Panc1 (cell line): Measurements from ENCODE around the gene CRLF1. TPM values are rescaled to one million over a fixed set of nuclear protein-coding genes. Genes with fewer than 3 reads are reported as not detected.

Source experiments
- ATAC-seq: fragments of 200-7000 bp; cut with Tn5 transposase; 2 replicates; pipeline ENCODE4 v1.9.1; 2020; ENCODE audit warnings: mild to moderate bottlenecking, moderate library complexity
- BruUV-seq: library from RNA; stranded (reverse); fragments of 400-500 nt; replicated peaks from 2 replicates; lab custom pipeline; 2021; lab: Mats Ljungman, UMichigan
- CTCF ChIA-PET: fragments of 300-600 bp; sonication (Branson Sonifier 250); formaldehyde crosslinking; loops from one replicate; lab custom pipeline; 2022; ENCODE audit warnings: antibody characterized with exemption; lab: Charles Lee
- POLR2A ChIA-PET: fragments of 300-600 bp; sonication (Branson Sonifier 250); formaldehyde crosslinking; loops from one replicate; lab custom pipeline; 2022; ENCODE audit warnings: antibody characterized with exemption; lab: Charles Lee
- DNase-seq: peaks from one replicate; pipeline ENCODE4 v3.0.0-alpha.2; 2010; ENCODE audit warnings: low read depth, low spot score
- H3K27ac ChIP-seq: 2 replicates; pipeline ENCODE4 v1.5.1; 2011; ENCODE audit warnings: mild to moderate bottlenecking, low read length, inconsistent platforms
- H3K27me3 ChIP-seq: fragments of 200-500 bp; sonication (Bioruptor generic); 2 replicates; pipeline ENCODE4 v1.6.0; 2014; ENCODE audit warnings: low read length, inconsistent platforms; ENCODE audit not compliant: control insufficient read depth, insufficient read depth
- H3K36me3 ChIP-seq: fragments of 200-500 bp; sonication (Bioruptor generic); 2 replicates; pipeline ENCODE4 v1.5.1; 2014; ENCODE audit warnings: inconsistent platforms, mild to moderate bottlenecking, low read length, moderate library complexity; ENCODE audit not compliant: control insufficient read depth, insufficient read depth
- H3K4me1 ChIP-seq: 2 replicates; pipeline ENCODE4 v1.5.1; 2011; ENCODE audit warnings: inconsistent platforms, mild to moderate bottlenecking, low read length, moderate library complexity; ENCODE audit not compliant: control insufficient read depth, insufficient read depth
- H3K4me3 ChIP-seq, 2 experiments: 2 replicates each; pipeline ENCODE4 v1.5.1; 2011 to 2012; ENCODE audit warnings: low read depth in 2 of 2, low read length in 2 of 2, mild to moderate bottlenecking in 2 of 2, inconsistent platforms in 1 of 2, moderate library complexity in 1 of 2
- H3K9me3 ChIP-seq: fragments of 200-500 bp; sonication (Bioruptor generic); 2 replicates; pipeline ENCODE4 v1.5.1; 2014; ENCODE audit warnings: low read depth, mild to moderate bottlenecking, inconsistent platforms, low read length, moderate library complexity; ENCODE audit not compliant: control insufficient read depth, insufficient read depth
- POLR2AphosphoS5 ChIP-seq: IDR thresholded peaks from 2 replicates; pipeline ENCODE4 v1.6.1; 2012; ENCODE audit warnings: mild to moderate bottlenecking, low read depth, low read length, moderate library complexity
- SIN3A ChIP-seq: IDR thresholded peaks from 2 replicates; pipeline ENCODE4 v1.6.1; 2012; ENCODE audit warnings: low read depth, mild to moderate bottlenecking, low read length, moderate library complexity, borderline replicate concordance; ENCODE audit not compliant: insufficient read depth
- TCF7L2 ChIP-seq: IDR thresholded peaks from 2 replicates; pipeline ENCODE4 v1.6.1; 2011; ENCODE audit warnings: mild to moderate bottlenecking, low read depth, low read length, inconsistent platforms
- in situ Hi-C: cut with HindIII; loops from 2 replicates; pipeline ENCODE4 v1.10.0; 2016; ENCODE audit warnings: low sequenced_read_pairs, low pct_unique_long_range_greater_than_20kb
- intact Hi-C: fragments of 100-400 bp; cut with micrococcal nuclease; formaldehyde crosslinking; loops from one replicate; pipeline ENCODE4 v1.10.0; 2022; ENCODE audit not compliant: unreplicated experiment
- total RNA-seq: library from RNA; stranded (reverse); gene quantifications from one replicate; pipeline ENCODE4 v1.2.1, GENCODE V29; 2021; ENCODE audit not compliant: unreplicated experiment
- TF ChIP-seq, protein P1 (sequence below): fragments of 450-650 bp; IDR thresholded peaks from 2 replicates; pipeline ENCODE4 v1.5.1; 2017; ENCODE audit warnings: mild to moderate bottlenecking
- TF ChIP-seq, protein P2 (sequence below), 2 experiments: IDR thresholded peaks; 2 replicates each; pipeline ENCODE4 v1.6.1; 2011 to 2012; ENCODE audit warnings: low read depth in 2 of 2, control low read depth in 1 of 2, low read length in 1 of 2, mild to moderate bottlenecking in 1 of 2, moderate library complexity in 1 of 2; ENCODE audit not compliant: insufficient read depth in 1 of 2

The CRLF1 gene
- total RNA-seq, 1 experiment from 2014 or later, result 3.5 TPM

- H3K27ac ChIP-seq, result no peak overlapping the region
- TF ChIP-seq POLR2AphosphoS5, result no peak
- TF ChIP-seq TCF7L2, result no peak
- TF ChIP-seq SIN3A, result no peak
- TF ChIP-seq, protein P1, sequence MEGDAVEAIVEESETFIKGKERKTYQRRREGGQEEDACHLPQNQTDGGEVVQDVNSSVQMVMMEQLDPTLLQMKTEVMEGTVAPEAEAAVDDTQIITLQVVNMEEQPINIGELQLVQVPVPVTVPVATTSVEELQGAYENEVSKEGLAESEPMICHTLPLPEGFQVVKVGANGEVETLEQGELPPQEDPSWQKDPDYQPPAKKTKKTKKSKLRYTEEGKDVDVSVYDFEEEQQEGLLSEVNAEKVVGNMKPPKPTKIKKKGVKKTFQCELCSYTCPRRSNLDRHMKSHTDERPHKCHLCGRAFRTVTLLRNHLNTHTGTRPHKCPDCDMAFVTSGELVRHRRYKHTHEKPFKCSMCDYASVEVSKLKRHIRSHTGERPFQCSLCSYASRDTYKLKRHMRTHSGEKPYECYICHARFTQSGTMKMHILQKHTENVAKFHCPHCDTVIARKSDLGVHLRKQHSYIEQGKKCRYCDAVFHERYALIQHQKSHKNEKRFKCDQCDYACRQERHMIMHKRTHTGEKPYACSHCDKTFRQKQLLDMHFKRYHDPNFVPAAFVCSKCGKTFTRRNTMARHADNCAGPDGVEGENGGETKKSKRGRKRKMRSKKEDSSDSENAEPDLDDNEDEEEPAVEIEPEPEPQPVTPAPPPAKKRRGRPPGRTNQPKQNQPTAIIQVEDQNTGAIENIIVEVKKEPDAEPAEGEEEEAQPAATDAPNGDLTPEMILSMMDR, result no peak
- TF ChIP-seq, protein P2, sequence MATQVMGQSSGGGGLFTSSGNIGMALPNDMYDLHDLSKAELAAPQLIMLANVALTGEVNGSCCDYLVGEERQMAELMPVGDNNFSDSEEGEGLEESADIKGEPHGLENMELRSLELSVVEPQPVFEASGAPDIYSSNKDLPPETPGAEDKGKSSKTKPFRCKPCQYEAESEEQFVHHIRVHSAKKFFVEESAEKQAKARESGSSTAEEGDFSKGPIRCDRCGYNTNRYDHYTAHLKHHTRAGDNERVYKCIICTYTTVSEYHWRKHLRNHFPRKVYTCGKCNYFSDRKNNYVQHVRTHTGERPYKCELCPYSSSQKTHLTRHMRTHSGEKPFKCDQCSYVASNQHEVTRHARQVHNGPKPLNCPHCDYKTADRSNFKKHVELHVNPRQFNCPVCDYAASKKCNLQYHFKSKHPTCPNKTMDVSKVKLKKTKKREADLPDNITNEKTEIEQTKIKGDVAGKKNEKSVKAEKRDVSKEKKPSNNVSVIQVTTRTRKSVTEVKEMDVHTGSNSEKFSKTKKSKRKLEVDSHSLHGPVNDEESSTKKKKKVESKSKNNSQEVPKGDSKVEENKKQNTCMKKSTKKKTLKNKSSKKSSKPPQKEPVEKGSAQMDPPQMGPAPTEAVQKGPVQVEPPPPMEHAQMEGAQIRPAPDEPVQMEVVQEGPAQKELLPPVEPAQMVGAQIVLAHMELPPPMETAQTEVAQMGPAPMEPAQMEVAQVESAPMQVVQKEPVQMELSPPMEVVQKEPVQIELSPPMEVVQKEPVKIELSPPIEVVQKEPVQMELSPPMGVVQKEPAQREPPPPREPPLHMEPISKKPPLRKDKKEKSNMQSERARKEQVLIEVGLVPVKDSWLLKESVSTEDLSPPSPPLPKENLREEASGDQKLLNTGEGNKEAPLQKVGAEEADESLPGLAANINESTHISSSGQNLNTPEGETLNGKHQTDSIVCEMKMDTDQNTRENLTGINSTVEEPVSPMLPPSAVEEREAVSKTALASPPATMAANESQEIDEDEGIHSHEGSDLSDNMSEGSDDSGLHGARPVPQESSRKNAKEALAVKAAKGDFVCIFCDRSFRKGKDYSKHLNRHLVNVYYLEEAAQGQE (IDR thresholded peaks at IDR 0.05; ENCODE audit: insufficient read depth in 1 of 2, low read depth in 2 of 2, low read length in 1 of 2), result no peak
- ATAC-seq (no peak), DNase-seq (no peak)
- in situ Hi-C loops, result no loop called here
- BruUV-seq, result no TSS peak
- no peaks in the 10 kb centered on the region for H3K36me3 ChIP-seq
- peak overlapping the region; percentile 68 to 69 for H3K4me3 ChIP-seq
- H3K4me1 ChIP-seq, result no peaks in the 10 kb centered on the region
- CTCF ChIA-PET, result no interaction called here
- H3K9me3 ChIP-seq, result no peaks in the 10 kb centered on the region
- H3K27me3 ChIP-seq, result no peaks in the 10 kb centered on the region
- intact Hi-C loops, result no loop called here
- POLR2A ChIA-PET, result no interaction called here
These were observed 31.4 kb upstream of the CRLF1 start for GRCh38 chr19:18637673-18638630.

- in situ Hi-C loops, result no loop called here
- peak within 1 kb of the TSS; percentile 61 for H3K27ac ChIP-seq
- H3K27me3 ChIP-seq, result no peaks in the 10 kb centered on the region
These were observed 30.5 kb upstream of the CRLF1 start, which contains the start of gene KLHL26 for GRCh38 chr19:18636969-18637629. Gene KLHL26, plus strand, starts transcription at chr19:18637028. Its CDS starts 27 bp downstream, at chr19:18637055.

More at GRCh38 chr19:18636969-18637629, 30.5 kb upstream of the CRLF1 start, which contains the start of gene KLHL26:
- TF ChIP-seq TCF7L2, result no peak
- TF ChIP-seq, protein P1, result no peak
- TF ChIP-seq POLR2AphosphoS5, result no peak
- TF ChIP-seq, protein P2 (IDR thresholded peaks at IDR 0.05; ENCODE audit: insufficient read depth in 1 of 2, low read depth in 2 of 2, low read length in 1 of 2), result no peak
- no peak for TF ChIP-seq SIN3A
- H3K36me3 ChIP-seq, result no peaks in the 10 kb centered on the region
- no TSS peak for BruUV-seq
- DNase-seq, result no peak
- intact Hi-C loops, result no loop called here
- POLR2A ChIA-PET, result no interaction called here
- no peak for ATAC-seq
- CTCF ChIA-PET, result no interaction called here
- no peaks in the 10 kb centered on the region for H3K4me1 ChIP-seq
- peak within 1 kb of the TSS; percentile 68 to 69 for H3K4me3 ChIP-seq
- H3K9me3 ChIP-seq, result no peaks in the 10 kb centered on the region
